Dedifferentiated amniotic fluid mesenchymal stem cell (primary cell): ENCODE data around the gene METTL4.

Source experiments
- DNase-seq: peaks from one replicate; pipeline ENCODE4 v3.0.0-alpha.2; 2016; ENCODE audit errors: extremely low spot score

METTL4 gene

DNA sequence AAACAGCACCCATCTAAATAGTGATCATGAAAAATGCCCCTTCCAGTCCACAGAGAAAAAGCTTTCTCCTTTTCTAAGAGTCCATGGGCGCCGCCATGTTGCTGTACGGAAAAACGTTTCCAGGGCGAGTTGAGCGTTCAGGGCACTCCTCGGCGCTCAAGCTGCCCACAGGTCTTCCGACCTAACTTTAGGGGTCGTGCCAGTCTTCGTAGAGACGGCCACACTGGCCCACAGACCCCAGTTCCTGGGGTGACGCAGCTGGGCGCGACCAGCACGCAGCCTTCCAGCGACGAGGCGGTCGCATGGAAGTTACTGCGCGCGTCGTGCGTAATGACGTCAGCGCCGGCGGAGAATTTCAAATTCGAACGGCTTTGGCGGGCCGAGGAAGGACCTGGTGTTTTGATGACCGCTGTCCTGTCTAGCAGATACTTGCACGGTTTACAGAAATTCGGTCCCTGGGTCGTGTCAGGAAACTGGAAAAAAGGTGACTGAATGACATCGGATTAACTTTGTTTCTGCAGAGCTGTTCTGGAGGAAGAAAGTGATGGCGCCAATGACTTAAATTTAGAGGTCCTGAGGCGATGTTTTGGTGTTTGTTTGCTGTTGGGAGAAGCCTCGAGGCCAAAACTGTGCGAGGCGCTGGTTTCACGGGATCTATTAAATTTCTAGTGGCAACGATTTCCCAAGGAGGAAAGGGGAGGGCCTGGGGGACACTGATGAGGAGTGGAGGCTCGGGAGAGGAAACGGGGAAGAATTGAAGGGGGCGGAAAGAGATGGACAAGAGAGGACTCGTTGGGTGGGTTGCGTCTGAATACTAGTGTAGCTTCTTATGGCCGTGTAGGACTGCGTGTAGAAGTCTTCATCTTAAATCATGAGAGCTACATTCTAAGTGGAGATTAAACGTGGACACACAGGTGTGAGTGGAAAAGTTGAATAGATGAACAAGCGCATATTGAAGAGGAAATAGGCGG, at the start of gene METTL4, which contains the start of gene NDC80:
TSS of gene METTL4 (minus strand) at position 306 of the 971 bp plus-strand sequence. CDS start 4,289 bp downstream, outside the sequence.
TSS of gene NDC80 (plus strand) at position 358 of the 971 bp plus-strand sequence. CDS start 1,429 bp downstream, outside the sequence.
- peak; percentile 85 for DNase-seq

DNA sequence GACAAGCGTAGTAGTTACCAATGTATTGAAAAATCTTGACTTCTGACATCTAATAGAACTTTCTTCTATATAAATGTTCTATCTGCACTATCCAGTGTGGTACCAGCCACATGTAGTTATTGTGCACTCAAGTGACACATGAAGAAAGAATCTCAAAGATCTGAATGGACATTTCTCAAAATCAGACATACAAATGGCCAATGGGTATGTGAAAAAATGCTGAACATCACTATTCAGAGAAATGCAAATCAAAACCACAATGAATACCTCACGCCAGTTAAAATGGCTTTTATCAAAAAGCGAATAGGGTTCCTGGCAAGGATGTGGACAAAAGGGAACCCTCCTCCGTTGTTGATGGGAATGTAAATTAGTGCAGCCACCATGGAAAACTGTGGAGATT, 46.7 kb upstream of the METTL4 start:
- DNase-seq, result no peak

DNA sequence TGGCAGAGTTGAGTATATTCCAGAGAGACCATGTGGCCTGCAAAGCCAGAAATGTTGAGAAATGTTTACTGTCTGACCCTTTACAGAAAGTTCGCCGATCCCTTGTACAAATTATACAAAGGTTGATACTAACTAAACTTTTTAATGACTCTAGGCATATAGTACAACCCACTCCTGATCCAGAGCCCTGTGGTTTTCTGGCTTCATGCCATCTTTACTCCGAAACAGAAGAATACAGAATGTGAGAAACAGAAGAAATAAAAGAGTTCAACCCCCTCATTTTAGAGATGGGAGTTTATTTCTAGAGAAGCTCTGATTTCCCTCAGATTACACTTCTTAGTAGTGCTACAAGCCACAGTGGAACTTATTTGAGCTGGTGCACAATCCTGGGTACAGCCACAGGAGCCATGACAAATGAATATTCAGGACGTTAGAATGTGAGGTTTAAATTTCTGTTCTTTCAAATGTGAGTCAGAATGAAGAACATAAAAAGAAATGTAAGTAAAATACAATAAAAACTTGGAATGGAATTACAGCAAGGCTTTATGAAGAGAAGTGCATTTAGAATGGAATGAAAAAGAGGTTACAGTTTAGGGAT, 46.2 kb upstream of the METTL4 start:
- DNase-seq, result no peak

DNA sequence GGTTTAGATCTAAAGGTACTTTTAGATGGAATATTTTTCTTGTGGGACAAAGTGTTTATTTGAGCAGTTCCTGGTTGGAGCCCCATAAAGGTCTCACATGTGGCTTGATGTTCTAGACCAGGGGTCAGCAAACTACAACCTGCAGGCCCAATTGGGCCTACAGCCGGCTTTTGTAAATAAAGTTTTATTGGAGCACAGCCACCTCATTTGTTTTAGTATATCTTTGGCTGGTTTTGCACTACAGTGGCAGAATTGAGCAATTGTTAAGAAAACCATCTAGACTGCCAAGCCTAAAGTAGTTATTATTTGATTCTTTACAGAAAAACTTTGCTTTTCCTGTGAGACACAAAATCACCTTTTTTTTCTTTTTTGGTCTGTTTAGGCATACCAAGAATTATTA, 41.7 kb upstream of the METTL4 start:
- no peak for DNase-seq

GRCh38 chr18:2610549-2610948, 39.2 kb upstream of the METTL4 start:
- DNase-seq, result no peak

- DNase-seq, result no peak
These were observed 38.3 kb upstream of the METTL4 start for GRCh38 chr18:2609604-2610003.

DNA sequence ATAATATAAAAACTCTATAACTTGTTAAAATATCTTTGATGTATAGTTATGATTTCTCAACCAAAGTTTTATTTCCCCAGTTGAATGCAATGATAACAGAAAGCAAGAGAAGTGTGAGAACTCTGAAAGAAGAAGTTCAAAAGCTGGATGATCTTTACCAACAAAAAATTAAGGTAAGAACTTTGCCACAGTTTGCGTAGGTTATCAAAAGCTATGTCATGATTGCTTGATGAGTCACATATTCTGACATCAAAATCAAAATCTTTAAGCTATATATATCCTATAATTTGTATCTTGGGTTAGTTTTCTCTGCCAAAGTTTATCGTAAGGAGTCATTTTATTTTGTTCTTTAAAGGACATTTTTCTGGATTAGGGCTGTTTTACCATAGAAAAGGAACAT, 35.0 kb upstream of the METTL4 start:
- no peak for DNase-seq

GRCh38 chr18:2602844-2603243, 31.5 kb upstream of the METTL4 start:
- no peak for DNase-seq

DNA sequence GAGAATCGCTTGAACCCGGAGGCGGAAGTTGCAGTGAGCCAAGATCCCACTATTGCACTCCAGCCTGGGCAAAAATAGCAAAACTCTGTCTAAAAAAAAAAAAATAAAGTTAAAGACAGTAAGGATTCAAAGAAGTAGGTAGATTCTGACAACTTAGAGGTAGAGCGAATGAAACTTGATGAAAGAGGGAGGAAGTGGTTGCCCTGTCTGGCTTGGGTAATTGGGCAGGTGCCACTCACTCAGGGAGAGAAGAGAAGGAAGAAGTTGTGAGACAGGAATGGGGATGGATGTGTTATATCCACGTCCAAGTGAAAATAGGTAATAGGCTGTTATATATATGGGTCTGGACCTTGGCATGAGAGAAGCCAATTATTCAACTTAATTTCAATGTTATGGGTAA, 26.3 kb upstream of the METTL4 start:
- no peak for DNase-seq

DNA sequence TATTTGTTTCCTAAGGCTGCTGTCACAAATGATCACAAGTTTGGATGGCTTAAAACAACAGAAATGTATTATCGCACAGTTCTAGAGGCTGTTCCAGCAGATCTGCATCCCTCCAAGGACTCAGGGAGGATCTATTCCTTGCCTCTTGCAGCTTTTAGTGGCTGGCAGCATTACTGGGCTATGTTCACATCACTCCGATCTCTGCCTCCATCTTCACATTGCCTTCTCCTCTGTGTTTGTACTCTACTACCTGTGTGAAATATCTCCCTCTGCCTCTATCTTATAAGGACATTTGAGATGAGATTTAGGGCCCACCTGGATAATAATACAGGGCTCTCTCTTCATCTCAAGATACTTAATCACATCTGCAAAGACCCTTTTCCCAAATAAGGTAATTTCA, 19.0 kb upstream of the METTL4 start:
- DNase-seq, result no peak

DNA sequence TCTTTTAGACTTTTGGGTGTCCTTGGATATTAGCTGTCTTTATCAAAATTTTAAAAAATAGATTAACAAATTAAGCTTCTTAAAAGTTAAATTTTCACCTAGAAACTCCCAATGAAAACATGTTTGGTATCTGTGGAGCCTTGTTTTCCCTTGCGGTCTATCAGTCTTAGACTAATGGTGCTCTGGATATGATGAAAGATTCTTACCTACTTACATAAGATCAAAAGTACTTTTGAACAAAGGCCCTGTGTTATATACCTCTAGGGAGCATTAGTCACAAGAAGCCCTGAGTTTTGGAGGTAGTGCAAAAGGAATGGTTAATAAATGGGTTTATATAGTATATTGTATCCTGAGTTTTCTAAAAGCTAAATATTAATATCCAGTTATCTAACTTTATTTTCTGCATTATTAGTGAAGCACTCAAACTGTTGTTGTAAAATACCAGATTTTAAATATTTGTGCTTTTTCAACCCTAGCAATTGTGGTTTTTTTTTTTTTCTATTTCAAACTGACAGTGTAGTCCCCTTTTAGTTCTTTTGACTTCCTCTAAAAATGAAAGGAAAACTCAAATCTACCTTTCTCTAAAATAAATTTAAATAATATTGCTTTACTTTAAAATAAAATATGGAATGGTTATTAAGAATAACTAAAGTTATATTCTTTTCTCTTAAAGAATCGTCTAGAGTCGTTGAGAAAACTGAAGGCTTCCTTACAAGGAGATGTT, 18.2 kb upstream of the METTL4 start:
- DNase-seq, result no peak

DNA sequence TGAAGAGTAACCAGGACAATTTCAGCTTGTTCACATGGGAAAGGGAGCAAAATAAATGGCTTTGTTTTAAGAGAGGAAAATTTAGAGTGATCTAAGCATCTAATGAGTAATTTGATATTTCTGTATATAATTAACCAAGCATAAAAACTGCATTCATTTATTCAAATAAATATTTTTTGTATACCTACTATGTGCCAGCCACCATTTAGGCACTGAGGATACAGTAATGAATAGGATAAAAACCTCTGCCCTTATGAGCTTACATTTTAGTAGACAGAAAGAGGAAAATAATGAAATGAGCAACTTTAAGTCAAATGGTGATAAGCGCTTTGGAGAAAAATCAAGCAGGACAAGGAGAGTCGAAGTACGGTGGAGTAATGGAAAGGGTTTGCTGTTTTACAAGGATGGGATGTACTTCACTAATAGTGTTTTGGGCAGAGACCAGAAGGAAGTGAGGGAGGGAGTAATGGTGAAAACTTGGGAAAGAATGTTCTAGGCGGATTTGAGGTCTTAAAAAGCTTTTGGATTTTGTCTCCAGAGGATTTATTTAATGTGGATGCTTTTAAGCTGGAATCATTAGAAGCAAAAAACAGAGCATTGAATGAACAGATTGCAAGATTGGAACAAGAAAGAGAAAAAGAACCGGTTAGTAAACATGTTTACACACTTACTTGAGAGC, 17.5 kb upstream of the METTL4 start:
- DNase-seq, result no peak

GRCh38 chr18:2587788-2588187, 16.5 kb upstream of the METTL4 start:
- no peak for DNase-seq

DNA sequence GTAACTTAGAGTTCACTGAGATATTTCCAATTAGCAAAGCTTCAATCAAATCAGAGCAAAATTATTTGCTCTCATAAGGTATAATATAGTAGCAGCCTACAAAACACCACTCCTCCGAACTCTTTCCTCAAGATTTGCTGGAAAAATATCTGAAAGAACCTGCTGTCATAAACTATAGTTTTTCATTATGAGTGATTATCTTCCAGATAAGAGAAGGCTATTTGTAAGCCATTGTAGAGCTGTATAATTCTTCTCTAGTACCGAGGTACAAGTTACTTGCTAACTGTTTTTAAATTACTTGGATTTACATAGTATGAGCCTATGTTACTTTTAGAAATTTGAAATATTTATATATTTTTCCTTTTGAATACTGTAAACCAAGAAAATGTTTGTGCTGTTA, 2.1 kb upstream of the METTL4 start:
- DNase-seq, result no peak

- DNase-seq, result no peak
These were observed 1.6 kb upstream of the METTL4 start for GRCh38 chr18:2572892-2573291.

GRCh38 chr18:2572171-2572569, 865 bp upstream of the METTL4 start:
- no peak for DNase-seq

- DNase-seq, result peak; percentile 51
These were observed 519 bp downstream of the METTL4 start for GRCh38 chr18:2570772-2571199.

DNA sequence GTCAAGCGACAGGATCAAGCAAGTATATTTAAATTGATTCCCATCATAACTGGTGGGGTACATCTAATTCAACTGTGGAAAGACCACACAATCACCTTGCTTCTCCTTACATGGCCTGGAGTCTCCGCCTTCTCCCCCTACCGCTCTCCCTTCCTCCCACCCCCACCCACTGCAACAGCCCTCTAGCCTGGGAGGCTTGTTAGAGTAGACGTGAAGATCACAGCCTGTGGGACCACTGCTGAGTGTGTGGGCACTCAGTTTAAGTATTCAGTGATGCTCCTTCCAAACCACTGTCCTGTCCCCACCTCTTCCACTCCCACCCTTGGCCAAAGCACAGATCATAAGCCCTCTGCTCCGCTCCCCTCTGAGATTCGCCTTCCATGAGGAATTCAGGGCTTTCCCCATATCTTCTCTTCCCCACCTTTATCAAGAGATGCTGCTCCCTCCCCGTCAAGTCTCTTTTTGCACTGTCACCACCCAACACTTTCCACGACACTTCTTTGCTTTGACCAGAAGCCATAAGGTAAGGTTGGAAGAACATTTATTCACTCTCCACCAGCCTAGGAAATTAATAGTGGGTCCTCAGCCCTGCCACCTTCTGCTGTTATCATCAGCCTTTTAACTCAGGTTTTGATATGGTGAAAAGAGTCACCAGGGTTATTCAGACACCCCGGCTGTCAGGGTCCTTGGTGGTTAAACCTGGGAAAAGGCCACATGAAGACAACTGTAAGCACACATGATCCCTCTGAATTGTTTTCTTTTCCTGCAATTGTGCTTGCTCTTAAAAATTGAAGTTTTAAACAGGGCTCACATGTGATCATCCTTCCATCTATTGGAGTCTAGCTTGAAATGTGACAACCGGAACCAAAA, 1.7 kb downstream of the METTL4 start:
- DNase-seq, result no peak

GRCh38 chr18:2568605-2569004, 2.7 kb downstream of the METTL4 start:
- no peak for DNase-seq

GRCh38 chr18:2568129-2568528, 3.2 kb downstream of the METTL4 start:
- no peak for DNase-seq

DNA sequence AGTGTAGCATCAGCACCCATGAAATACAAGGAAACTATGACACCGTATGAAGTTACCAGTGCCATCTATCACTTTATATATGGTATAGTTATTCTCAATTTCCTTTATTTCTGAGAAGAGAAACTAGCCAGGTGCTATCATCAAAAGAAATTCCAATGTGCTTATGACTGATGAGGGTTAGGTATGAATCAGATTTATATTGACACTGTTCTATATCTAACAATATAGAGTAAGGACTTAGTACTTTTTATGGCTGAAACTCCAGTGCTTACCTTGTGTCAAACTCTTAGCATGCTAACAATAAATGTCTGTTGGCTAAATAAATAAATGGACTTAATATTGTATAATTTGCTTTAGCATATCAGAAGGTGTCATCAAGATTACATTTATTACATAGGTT, 6.9 kb downstream of the METTL4 start:
- DNase-seq, result no peak
